ENCODE results near the gene KCNA10.

- TF ChIP-seq POLR2AphosphoS5 (IDR thresholded peaks at IDR 0.05), result no peak
- TF ChIP-seq CTCF (IDR thresholded peaks at IDR 0.05), result no peak
- TF ChIP-seq POLR2A (IDR thresholded peaks at IDR 0.05), result no peak
Observed at GRCh38 chr1:110504226-110504625, 14.7 kb downstream of the KCNA10 start.

Data from prostate gland (tissue), 2 donors.